Suprapubic skin (tissue), 4 donors: Measurements from ENCODE around the gene ESYT1. TPM values are rescaled to one million over a fixed set of nuclear protein-coding genes. Genes with fewer than 3 reads are reported as not detected.

Experiments
- DNase-seq, 2 donors: peaks; one replicate each; pipeline ENCODE4 v3.0.0-alpha.2; 2019; ENCODE audit warnings: low spot score in 2 of 2
- H3K27ac ChIP-seq: fragments of 200-600 bp; sonication (generic); one replicate; pipeline ENCODE4 v1.5.1; 2019
- H3K27me3 ChIP-seq: fragments of 200-600 bp; sonication (generic); one replicate; pipeline ENCODE4 v1.5.1; 2019
- H3K36me3 ChIP-seq: fragments of 200-600 bp; sonication (generic); one replicate; pipeline ENCODE4 v1.5.1; 2019
- H3K4me1 ChIP-seq: fragments of 200-600 bp; sonication (generic); one replicate; pipeline ENCODE4 v1.5.1; 2019
- H3K4me3 ChIP-seq: fragments of 200-600 bp; sonication (generic); one replicate; pipeline ENCODE4 v1.5.1; 2019; ENCODE audit warnings: mild to moderate bottlenecking
- H3K9me3 ChIP-seq: fragments of 200-600 bp; sonication (generic); one replicate; pipeline ENCODE4 v1.5.1; 2019
- EP300 ChIP-seq: sonication (generic); formaldehyde crosslinking; IDR thresholded peaks from one replicate; pipeline ENCODE4 v1.6.1; 2017; ENCODE audit warnings: antibody characterized with exemption
- POLR2A ChIP-seq, 2 donors: fragments of 450-650 bp; IDR thresholded peaks; one replicate each; pipeline ENCODE4 v1.6.1; 2017; ENCODE audit warnings: antibody characterized with exemption in 2 of 2, mild to moderate bottlenecking in 2 of 2, moderate library complexity in 2 of 2
- POLR2AphosphoS5 ChIP-seq, 3 donors: sonication (generic); formaldehyde crosslinking; IDR thresholded peaks; one replicate each; pipeline ENCODE4 v1.6.1; 2017; ENCODE audit warnings: antibody characterized with exemption in 3 of 3
- WGBS: methylation state at CpG from one replicate; pipeline ENCODE4 v1.1.5; 2018; 5-methylcytosine and 5-hydroxymethylcytosine counted together
- total RNA-seq, 4 donors: library from RNA; depleted of rRNA; stranded (reverse); fragments of >200 nt; gene quantifications; one replicate each; pipeline ENCODE4 v1.1.0, GENCODE V29; 2016
- TF ChIP-seq, protein P1 (sequence below), 2 donors: fragments of 200-600 bp in 1 of 2; fragments of 450-650 bp in 1 of 2; sonication (generic) in 1 of 2; IDR thresholded peaks; one replicate each; pipeline ENCODE4 v1.5.1; 2016 to 2019; ENCODE audit warnings: antibody characterized with exemption in 2 of 2, mild to moderate bottlenecking in 1 of 2, moderate library complexity in 1 of 2

ESYT1 gene
- total RNA-seq, 4 donors from 2014 or later, result 73.1 to 128 (median 103) TPM

DNA sequence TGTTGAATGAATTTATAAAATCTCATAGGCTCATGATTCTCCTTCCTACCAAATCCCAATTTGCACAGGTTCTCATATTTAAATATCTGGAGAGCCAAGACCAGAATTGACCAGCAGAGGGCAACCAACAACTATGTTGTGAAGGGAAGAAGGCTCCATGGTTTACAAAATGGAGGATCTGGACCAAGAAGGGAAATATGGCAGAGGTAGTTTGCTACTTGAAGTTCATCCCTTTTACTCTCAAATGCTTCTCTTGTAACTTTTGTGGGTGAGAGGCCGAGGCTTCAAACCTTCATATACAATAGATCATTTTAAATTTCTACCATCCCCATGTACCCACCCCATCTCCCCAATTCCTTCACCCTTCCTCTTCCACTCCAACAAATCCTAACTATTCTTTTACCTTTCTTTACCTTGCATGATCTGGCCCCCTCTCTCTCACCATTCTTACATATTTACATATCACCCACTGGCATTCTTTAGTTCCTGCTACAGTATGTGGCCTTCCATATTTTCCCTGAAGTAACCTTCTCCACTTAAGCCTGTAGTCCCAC, 65.0 kb downstream of the ESYT1 start:
- 59% methylated on average over 1 of the region's 1 CpG for WGBS
- H3K9me3 ChIP-seq, result no peaks in the 10 kb centered on the region
- H3K36me3 ChIP-seq, result no peaks in the 10 kb centered on the region
- no peak for TF ChIP-seq POLR2AphosphoS5 (IDR thresholded peaks at IDR 0.05)
- TF ChIP-seq EP300, result no peak
- no peak for TF ChIP-seq POLR2A (IDR thresholded peaks at IDR 0.05)
- TF ChIP-seq, protein P1, sequence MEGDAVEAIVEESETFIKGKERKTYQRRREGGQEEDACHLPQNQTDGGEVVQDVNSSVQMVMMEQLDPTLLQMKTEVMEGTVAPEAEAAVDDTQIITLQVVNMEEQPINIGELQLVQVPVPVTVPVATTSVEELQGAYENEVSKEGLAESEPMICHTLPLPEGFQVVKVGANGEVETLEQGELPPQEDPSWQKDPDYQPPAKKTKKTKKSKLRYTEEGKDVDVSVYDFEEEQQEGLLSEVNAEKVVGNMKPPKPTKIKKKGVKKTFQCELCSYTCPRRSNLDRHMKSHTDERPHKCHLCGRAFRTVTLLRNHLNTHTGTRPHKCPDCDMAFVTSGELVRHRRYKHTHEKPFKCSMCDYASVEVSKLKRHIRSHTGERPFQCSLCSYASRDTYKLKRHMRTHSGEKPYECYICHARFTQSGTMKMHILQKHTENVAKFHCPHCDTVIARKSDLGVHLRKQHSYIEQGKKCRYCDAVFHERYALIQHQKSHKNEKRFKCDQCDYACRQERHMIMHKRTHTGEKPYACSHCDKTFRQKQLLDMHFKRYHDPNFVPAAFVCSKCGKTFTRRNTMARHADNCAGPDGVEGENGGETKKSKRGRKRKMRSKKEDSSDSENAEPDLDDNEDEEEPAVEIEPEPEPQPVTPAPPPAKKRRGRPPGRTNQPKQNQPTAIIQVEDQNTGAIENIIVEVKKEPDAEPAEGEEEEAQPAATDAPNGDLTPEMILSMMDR (IDR thresholded peaks at IDR 0.05), result peak; percentile 68 to 87
- H3K4me1 ChIP-seq, result peaks cover 13% of the 10 kb centered on the region
- H3K4me3 ChIP-seq, result no peak overlapping the region
- H3K27me3 ChIP-seq, result no peaks in the 10 kb centered on the region
- no peak overlapping the region for H3K27ac ChIP-seq
- peak in 1 of 2 donors; percentile 84 for DNase-seq

Other genes with a start within 250 kb of the ESYT1 start
- 10 to 100 TPM; 32.0 to 41.8 (median 37.4) TPM for gene PYM1, start 200.4 kb upstream of the ESYT1 start, total RNA-seq
- gene DGKA, start 197.1 kb upstream of the ESYT1 start, total RNA-seq, result 100 to 1,000 TPM; 185 to 556 (median 198) TPM
- 100 to 1,000 TPM in 1 of 4 donors, 10 to 100 TPM in 3; 54.4 to 188 (median 71.7) TPM for gene PMEL, start 162.2 kb upstream of the ESYT1 start, total RNA-seq
- gene CDK2, start 161.4 kb upstream of the ESYT1 start, total RNA-seq, result 10 to 100 TPM; 18.4 to 33.2 (median 28.6) TPM
- gene RAB5B, start 154.2 kb upstream of the ESYT1 start, total RNA-seq, result 100 to 1,000 TPM in 3 of 4 donors, 10 to 100 TPM in 1; 97.1 to 143 (median 114) TPM
- gene SUOX, start 131.0 kb upstream of the ESYT1 start, total RNA-seq, result 10 to 100 TPM; 18.7 to 25.6 (median 22.9) TPM
- 10 to 100 TPM in 1 of 4 donors, 1 to 10 TPM in 3; 3.2 to 10.5 (median 3.8) TPM for gene IKZF4, start 107.2 kb upstream of the ESYT1 start, total RNA-seq
- gene RPS26, start 86.3 kb upstream of the ESYT1 start, total RNA-seq, result 1,000 to 10,000 TPM in 2 of 4 donors, 100 to 1,000 TPM in 2; 600 to 3,046 (median 910) TPM
- 100 to 1,000 TPM; 147 to 226 (median 181) TPM for gene ERBB3, start 48.1 kb upstream of the ESYT1 start, total RNA-seq
- 100 to 1,000 TPM; 103 to 153 (median 117) TPM for gene PA2G4, start 23.7 kb upstream of the ESYT1 start, total RNA-seq
- gene RPL41, start 11.6 kb upstream of the ESYT1 start, total RNA-seq, result 1,000 to 10,000 TPM; 2,523 to 6,346 (median 5,689) TPM
- 1 to 10 TPM; 2.1 to 5.6 (median 3.4) TPM for gene ZC3H10, start 10.0 kb upstream of the ESYT1 start, total RNA-seq
- gene MYL6B, start 24.3 kb downstream of the ESYT1 start, total RNA-seq, result 10 to 100 TPM; 28.3 to 37.4 (median 28.5) TPM
- gene MYL6, start 30.1 kb downstream of the ESYT1 start, total RNA-seq, result 1,000 to 10,000 TPM in 1 of 4 donors, 100 to 1,000 TPM in 3; 773 to 1,142 (median 915) TPM
- 100 to 1,000 TPM in 2 of 4 donors, 10 to 100 TPM in 2; 53.6 to 137 (median 85.9) TPM for gene SMARCC2, start 61.2 kb downstream of the ESYT1 start, total RNA-seq
- gene RNF41, start 93.7 kb downstream of the ESYT1 start, total RNA-seq, result 10 to 100 TPM; 28.4 to 60.6 (median 35.8) TPM
- gene NABP2, start 96.1 kb downstream of the ESYT1 start, total RNA-seq, result 10 to 100 TPM; 13.3 to 23.7 (median 20.1) TPM
- 1 to 10 TPM in 2 of 4 donors, not detected in 2; 1.3 to 2.4 TPM for gene SLC39A5, start 101.8 kb downstream of the ESYT1 start, total RNA-seq
- gene ANKRD52, start 130.1 kb downstream of the ESYT1 start, total RNA-seq, result 10 to 100 TPM; 20.3 to 33.6 (median 24.6) TPM
- gene COQ10A, start 138.7 kb downstream of the ESYT1 start, total RNA-seq, result 10 to 100 TPM in 1 of 4 donors, 1 to 10 TPM in 3; 3.4 to 17.0 (median 7.6) TPM
- gene CS, start 172.1 kb downstream of the ESYT1 start, total RNA-seq, result 100 to 1,000 TPM; 176 to 218 (median 179) TPM
- 10 to 100 TPM; 36.4 to 51.4 (median 42.4) TPM for gene CNPY2, start 187.7 kb downstream of the ESYT1 start, total RNA-seq
- gene PAN2, start 205.7 kb downstream of the ESYT1 start, total RNA-seq, result 100 to 1,000 TPM in 1 of 4 donors, 10 to 100 TPM in 3; 27.2 to 141 (median 39.7) TPM
- not detected for gene IL23A, start 210.6 kb downstream of the ESYT1 start, total RNA-seq
- gene STAT2, start 231.8 kb downstream of the ESYT1 start, total RNA-seq, result 100 to 1,000 TPM in 3 of 4 donors, 10 to 100 TPM in 1; 93.8 to 182 (median 111) TPM
- gene APOF, start 234.6 kb downstream of the ESYT1 start, total RNA-seq, result not detected